ENCODE measurements around the gene SNAPC2.
"Not testable (repeated sequence)": the region's sequence is repeated elsewhere in the genome, so short reads cannot be mapped to it uniquely, and the experiment has no call there.

The SNAPC2 gene

DNA sequence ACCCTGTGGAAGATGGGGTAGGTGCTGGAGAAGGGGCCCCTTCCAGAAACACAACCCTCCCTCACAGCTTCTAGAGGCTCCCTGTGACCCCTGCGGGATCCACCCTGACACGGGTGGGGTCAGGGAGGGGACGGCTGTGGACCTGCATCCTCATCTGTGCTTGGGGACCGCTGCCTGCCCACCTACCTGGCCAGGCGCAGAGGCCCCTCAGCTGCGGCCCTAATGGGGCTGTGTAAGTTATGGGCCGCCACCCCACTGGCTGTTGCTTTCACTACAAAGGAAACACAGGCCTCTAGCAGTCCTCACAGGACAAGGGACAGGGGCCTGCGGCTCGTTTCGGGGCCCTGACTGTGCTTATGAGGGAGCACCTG lies 12.8 kb downstream of the SNAPC2 start:
- DNase-seq (ENCODE audit: low read depth in 2 of 3, low spot score in 2 of 3) = no peak

DNA sequence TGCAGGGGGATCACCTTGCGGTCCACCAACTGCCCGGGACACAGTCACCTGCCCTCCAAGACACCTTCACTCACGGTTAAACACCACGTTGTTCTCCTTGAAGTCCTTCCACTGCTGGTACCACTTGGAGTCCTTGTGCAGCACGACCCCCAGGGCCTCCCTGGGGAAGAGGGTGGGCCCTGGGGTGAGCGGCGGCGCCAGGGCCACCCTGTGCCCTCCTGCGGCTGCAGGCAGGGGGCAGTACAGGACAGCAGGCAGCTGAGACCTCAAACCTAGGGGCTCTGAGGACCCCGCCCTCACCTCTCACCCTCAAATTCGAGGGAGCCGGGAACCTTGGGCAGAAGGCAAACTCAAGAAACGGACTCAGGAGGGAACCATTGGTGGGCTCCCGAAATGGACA lies 13.3 kb downstream of the SNAPC2 start:
- no peak for DNase-seq (ENCODE audit: low read depth in 2 of 3, low spot score in 2 of 3)

DNA sequence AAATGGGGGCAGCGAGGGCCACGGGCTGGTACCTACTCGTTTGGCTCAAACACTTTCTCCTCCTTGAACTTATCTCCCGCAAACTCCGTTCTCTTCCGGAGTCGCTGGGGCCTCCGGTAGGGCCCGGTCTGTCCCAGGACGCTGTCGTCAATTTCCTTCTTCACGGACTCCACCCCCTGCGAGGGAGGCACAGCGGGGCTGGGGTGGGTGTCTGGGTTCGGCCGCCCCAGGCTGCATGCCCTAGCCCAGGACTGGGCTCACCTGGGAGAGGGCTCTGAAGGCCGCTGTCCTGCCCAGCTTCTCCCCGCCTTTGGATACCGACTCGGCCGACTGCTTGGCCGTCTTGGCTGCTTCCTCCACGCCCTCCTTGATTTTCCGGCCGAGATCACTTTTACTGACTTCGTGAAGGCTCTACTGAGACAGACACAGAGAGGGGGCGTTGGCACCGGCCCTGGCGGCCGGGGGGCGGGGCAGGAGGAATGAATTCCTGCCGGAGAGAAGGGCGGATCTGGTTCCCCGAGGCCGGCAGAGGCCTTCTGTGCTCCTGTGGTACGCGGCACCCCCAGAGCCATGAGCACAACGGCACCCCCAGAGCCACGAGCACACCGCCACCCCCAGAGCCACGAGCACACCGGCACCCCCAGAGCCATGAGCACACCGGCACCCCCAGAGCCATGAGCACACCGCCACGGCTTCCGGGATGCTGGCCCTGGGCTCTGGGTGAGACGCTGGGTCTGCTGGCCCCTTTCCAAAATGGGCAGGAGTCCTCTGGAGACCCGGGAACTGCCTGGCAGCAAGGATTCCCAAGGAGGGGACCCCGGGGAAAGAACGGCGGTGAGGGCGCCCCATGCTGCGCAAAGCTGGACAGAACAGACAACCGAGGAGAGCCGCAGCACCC lies 13.9 kb downstream of the SNAPC2 start:
- no peak for DNase-seq (ENCODE audit: low read depth in 2 of 3, low spot score in 2 of 3)

DNA sequence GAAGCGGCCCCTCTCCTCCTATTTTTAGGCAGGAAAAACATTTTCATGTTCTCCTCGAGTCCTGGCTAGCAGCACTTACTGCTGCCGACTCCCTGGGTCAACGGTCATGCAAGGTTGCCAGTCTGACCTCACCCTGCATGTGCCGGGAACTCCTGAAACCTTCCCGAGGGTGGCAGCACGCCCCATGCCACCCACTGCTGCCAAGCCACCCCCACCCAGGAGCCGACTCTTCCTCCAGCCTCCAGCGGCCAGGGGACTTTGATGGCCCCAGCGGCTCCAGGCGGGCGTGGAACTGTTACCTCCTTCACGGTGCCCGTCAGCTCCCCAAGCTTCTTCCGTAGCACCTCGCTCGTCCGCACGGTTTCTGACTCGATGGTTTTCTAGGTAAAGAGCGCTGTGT lies 14.6 kb downstream of the SNAPC2 start:
- no peak for DNase-seq (ENCODE audit: low read depth in 2 of 3, low spot score in 2 of 3)

- DNase-seq (ENCODE audit: low read depth in 2 of 3, low spot score in 2 of 3) = no peak
These were observed 20.7 kb downstream of the SNAPC2 start for GRCh38 chr19:7940841-7941240.

- DNase-seq (ENCODE audit: low read depth in 2 of 3, low spot score in 2 of 3) = no peak
These were observed 21.9 kb downstream of the SNAPC2 start for GRCh38 chr19:7941895-7942596.

GRCh38 chr19:7942981-7943443 lies 22.9 kb downstream of the SNAPC2 start:
- no peak for DNase-seq (ENCODE audit: low read depth in 2 of 3, low spot score in 2 of 3)

DNA sequence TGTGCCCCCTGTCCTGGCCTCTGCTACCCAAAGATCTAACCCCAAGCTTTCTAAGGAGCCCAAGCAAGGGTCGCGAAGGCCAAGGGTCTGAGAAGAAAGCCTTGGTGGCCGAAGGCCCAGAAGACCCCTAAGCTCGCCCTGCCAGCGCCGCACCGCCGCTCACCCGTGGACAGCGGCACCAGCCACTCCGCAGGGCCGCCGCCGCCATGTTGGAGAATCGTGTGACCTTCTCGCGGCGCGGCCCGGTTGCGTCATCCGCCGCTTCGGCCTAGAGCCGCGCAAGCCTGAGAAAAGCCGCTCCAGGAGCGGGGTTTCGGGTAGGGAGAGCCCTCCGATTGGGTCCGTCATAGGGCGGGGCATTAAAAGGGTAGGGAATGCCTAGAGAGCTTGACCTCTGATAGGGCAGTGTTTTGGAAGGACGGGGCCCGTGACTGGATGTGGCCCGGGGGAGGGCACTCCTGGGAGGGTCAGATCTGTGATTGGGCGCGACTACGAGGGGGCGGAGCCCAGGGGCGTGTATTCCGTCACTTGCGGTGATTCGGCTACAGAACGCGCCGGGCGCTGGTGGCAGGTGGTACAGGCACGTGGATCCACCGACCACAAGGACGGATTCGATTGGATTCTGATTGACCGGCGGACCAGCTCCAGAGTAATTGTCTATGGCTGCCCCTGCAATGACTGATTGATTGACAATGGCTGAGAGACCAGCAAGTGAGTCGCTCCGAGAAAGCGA lies 23.5 kb downstream of the SNAPC2 start, which contains the start of gene TIMM44:
TSS of gene TIMM44 (minus strand) at position 223 of the 733 bp plus-strand sequence. CDS start at position 208, 15 bp downstream.
- peak; percentile 88 to 95 (median 93) for DNase-seq (ENCODE audit: low read depth in 2 of 3, low spot score in 2 of 3)

DNA sequence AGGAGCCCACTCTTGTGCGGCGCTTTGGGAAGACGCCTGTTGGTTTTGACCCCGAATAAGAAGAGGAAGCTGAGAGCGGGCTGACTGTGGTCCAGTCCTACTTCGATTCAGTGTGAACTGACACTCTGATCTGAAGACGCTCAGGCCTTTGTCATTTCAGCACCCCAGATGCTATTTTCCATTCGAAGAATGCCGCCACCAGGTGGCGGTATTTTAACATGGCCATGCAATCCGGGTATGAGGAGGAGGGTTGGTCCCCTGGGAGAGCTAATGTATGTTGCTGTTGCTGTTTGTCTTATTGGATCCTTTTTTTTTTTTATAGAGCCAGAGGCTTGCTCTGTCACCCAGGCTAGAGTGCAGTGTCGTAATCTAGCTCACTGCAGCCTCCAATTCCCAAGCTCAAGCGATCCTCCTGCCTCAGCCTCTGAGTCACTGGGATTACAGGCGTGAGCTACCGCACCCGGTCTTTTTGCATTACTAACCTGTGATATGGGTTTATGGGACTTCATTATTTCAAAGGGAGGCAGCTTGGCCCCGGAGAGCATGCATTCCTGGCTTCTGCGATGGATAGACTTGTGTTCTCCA lies 24.1 kb downstream of the SNAPC2 start:
- peak; percentile 48 to 83 (median 77) for DNase-seq (ENCODE audit: low read depth in 2 of 3, low spot score in 2 of 3)

DNA sequence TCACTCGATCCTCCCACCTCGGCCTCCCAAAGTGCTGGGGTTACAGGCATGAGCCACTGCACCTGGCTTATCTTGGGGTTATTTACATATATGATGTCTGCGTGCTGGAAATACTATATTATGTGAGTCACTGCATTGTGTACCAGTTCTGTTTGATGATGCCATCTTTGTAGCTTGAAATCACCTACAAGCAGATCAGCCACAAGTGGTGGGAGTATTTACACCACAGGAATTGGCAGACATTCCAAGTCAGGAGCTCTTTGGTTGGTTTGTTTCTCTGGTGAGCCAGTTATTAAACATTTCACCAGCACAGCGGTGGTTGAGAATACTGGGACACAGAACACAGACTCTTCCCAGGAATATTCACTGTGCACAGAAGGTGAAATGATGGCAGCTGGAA lies 27.8 kb downstream of the SNAPC2 start:
- no peak for DNase-seq (ENCODE audit: low read depth in 2 of 3, low spot score in 2 of 3)

GRCh38 chr19:7953060-7953459 lies 32.9 kb downstream of the SNAPC2 start:
- no peak for DNase-seq (ENCODE audit: low read depth in 2 of 3, low spot score in 2 of 3)

DNA sequence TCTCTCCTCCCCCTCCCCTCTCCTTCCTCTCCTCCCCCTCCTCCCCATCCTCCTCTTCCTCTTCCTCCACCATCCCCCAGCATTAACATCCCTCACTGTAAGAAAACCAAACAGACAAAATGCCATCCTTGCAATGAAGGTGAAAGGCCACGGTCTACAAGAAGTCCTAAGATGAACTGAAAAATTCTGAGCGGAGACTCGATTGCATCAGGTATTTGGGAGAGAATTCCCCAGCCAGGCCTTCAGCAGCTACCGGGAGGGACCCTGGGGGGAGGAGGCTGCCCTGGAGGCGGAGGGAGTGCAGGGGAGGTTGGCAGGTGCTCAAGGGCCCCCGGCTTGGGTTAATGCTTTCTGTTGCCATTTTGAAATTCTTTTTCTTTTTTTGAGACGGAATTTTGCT lies 33.4 kb downstream of the SNAPC2 start:
- DNase-seq (ENCODE audit: low read depth in 2 of 3, low spot score in 2 of 3) = no peak

DNA sequence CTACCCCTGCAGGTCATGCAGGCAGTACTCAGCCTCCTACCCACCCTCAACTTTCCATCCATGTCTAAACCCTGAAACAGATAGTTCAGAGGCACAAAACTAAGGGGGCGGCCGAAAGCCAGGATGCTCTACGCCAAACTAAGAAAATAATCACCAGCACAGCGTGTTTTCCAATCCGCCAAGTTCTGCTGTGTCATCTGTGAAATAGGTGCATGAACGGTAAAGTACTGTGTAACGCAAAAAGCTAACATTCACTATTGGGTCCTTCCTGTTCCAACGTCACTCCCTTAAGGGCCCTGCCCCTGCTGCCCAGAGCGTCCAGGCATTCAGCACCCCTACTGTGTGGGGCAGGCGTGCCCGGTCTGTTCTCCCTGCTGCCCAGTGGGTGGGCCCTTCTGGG lies 35.6 kb downstream of the SNAPC2 start:
- DNase-seq (ENCODE audit: low read depth in 2 of 3, low spot score in 2 of 3) = no peak

DNA sequence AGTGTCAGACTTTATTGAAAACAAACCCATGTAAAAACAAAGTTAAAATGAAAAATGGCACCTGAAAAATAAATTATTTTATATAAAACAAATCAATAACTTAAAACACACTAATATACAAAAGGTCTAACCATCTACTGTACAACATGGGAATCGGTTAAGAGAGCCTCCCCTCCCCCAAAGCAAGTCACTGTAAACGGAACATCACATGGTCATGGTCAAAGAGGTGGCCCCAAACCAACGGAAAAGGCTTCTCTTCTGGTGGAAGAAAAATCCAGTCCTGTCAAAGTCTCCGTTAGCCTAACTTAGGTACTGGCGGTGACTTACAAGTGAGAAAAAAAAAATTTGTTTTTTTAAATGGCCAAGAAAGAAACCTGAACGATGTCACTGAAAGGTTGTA lies 39.1 kb downstream of the SNAPC2 start:
- DNase-seq (ENCODE audit: low read depth in 2 of 3, low spot score in 2 of 3) = no peak

DNA sequence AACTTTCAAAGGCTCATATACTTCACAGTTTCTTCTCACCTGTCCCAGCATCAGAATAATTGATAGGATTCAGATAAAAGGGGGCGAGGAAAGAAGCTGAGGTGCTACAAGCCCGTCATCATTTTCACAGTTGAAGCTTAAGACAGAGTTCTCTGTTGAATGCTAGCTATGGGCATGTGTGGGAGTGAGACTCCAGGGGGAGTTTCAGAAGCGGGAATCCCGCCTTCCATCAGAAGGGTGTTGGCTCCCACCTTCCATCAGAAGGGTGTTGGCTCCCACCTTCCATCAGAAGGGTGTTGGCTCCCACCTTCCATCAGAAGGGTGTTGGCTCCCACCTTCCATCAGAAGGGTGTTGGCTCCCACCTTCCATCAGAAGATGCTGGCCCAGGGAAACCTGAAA lies 40.9 kb downstream of the SNAPC2 start:
- not testable (repeated sequence) for DNase-seq (ENCODE audit: low read depth in 2 of 3, low spot score in 2 of 3)

- no peak for DNase-seq (ENCODE audit: low read depth in 2 of 3, low spot score in 2 of 3)
These were observed 41.9 kb downstream of the SNAPC2 start for GRCh38 chr19:7961920-7962626.

DNA sequence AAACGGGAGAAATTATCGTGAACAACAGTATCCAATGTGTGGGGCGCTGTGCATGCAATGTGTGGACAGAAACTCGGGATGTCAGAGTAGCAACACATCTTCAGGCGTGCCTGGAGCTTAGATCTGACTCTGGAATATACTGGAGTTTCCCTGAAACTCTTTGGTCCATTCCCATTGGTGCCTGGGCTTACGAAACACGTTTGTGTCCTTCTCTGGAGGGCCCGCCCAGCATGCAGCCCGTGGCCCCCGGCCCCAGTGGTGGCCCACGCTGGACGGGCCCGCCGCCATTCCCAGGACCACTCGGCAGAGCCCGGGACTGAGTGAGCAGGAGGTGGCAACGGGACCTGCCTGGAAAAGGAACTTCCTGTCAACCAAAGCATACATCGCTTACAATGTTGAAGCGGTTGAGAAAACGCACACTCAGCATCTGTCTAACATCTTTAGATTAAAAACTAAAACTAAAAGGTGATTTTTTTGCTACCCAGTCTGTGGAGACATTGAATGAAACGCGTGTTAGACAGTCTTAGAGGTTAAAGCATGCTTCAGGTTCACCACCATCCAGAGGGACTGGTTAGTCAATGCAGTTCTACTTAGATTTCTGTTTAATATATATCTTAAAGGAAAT lies 42.6 kb downstream of the SNAPC2 start:
- DNase-seq (ENCODE audit: low read depth in 2 of 3, low spot score in 2 of 3) = no peak

DNA sequence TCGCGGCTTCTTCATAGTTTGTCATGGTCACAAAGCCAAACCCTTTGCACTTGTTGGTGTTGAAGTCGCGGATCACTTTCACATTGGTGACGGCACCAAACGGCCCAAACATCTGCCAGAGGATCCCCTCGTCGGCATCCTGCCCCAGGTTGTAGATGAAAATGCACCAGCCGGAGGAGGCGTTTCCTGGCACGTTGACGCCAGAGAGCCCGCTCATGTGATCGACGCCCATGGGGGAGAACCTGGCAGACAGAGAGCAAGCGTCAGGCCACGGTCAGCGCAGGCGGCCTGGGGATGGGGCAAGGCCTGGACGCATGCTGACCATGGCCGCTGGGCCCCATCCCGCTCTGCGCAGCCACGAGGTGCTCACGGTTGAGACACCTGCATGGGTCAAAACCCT lies 43.4 kb downstream of the SNAPC2 start:
- no peak for DNase-seq (ENCODE audit: low read depth in 2 of 3, low spot score in 2 of 3)

- no peak for DNase-seq (ENCODE audit: low read depth in 2 of 3, low spot score in 2 of 3)
These were observed 45.2 kb downstream of the SNAPC2 start for GRCh38 chr19:7965259-7965841.

All from activated CD8-positive, alpha-beta memory T cell treated with anti-CD3 and anti-CD28 coated beads for 48 hours (primary cell).